A549 (cell line): Measurements from ENCODE around the gene SPATA12. TPM values are rescaled to one million over a fixed set of nuclear protein-coding genes. Genes with fewer than 3 reads are reported as not detected.

ENCODE experiments used
- ATAC-seq, 2 experiments: fragments of 200-7000 bp in 1 of 2; fragments of >200 bp in 1 of 2; cut with Nextera tagmentation in 1 of 2; cut with Tn5 transposase in 1 of 2; 3 replicates each; pipeline versions ENCODE4 v1.8.0 to v1.9.1; 2018 to 2020; ENCODE audit warnings: mild to moderate bottlenecking in 1 of 2, moderate library complexity in 1 of 2
- CTCF ChIA-PET: fragments of 300-600 bp; sonication (Branson Sonifier 250); formaldehyde crosslinking; extraction: SDS; loops from one replicate; lab custom pipeline; 2021; ENCODE audit warnings: antibody characterized with exemption, inconsistent platforms; lab: Yijun Ruan, JAX
- POLR2A ChIA-PET: fragments of 350-600 bp; formaldehyde crosslinking; extraction: SDS; loops from one replicate; lab custom pipeline; 2021; ENCODE audit warnings: antibody characterized with exemption, inconsistent platforms; lab: Yijun Ruan, JAX
- DNase-seq, 2 experiments: peaks; one replicate each; pipeline versions ENCODE4 v3.0.0 to v3.0.0-alpha.2; 2011 to 2016; ENCODE audit warnings: low read depth in 1 of 2, low spot score in 1 of 2
- FAIRE-seq: peaks from 2 replicates; lab custom pipeline; 2011; peaks lifted over from hg19 to GRCh38; lab: Jason Lieb, UNC
- H3K27ac ChIP-seq, 2 experiments: fragments of >200 bp; sonication (Bioruptor Twin); formaldehyde crosslinking; 3 replicates each; pipeline ENCODE4 v1.5.1; 2016 to 2017
- H3K4me1 ChIP-seq: fragments of >200 bp; sonication (Bioruptor Twin); formaldehyde crosslinking; 3 replicates; pipeline ENCODE4 v1.6.1; 2016
- H3K4me2 ChIP-seq: fragments of >200 bp; sonication (Bioruptor Twin); formaldehyde crosslinking; 3 replicates; pipeline ENCODE4 v1.6.1; 2016
- H3K4me3 ChIP-seq: fragments of >200 bp; sonication (Bioruptor Twin); formaldehyde crosslinking; 3 replicates; pipeline ENCODE4 v1.5.1; 2016
- H3K9me3 ChIP-seq: fragments of >200 bp; sonication (Bioruptor Twin); formaldehyde crosslinking; 3 replicates; pipeline ENCODE4 v1.6.1; 2016
- BHLHE40 ChIP-seq: IDR thresholded peaks from 2 replicates; pipeline ENCODE4 v1.6.1; 2012; ENCODE audit warnings: low read depth, low read length, inconsistent platforms
- CBX8 ChIP-seq: fragments of 200-600 bp; sonication (generic); IDR thresholded peaks from 2 replicates; pipeline ENCODE4 v1.6.1; 2016
- FOSB ChIP-seq: fragments of 250-450 bp; sonication (Bioruptor Pico); IDR thresholded peaks from 2 replicates; pipeline ENCODE4 v1.5.0; 2020; ENCODE audit warnings: mild to moderate bottlenecking, moderate library complexity
- FOXS1 ChIP-seq: fragments of 250-450 bp; sonication (Bioruptor Pico); IDR thresholded peaks from 2 replicates; pipeline ENCODE4 v1.5.0; 2020; ENCODE audit warnings: mild to moderate bottlenecking, moderate library complexity
- GATA3 ChIP-seq: IDR thresholded peaks from 2 replicates; pipeline ENCODE4 v1.6.1; 2012; ENCODE audit warnings: borderline replicate concordance
- HEYL ChIP-seq: fragments of 250-450 bp; sonication (Bioruptor Pico); IDR thresholded peaks from 2 replicates; pipeline ENCODE4 v1.8.0; 2021; ENCODE audit warnings: mild to moderate bottlenecking, moderate library complexity
- HOXA7 ChIP-seq: fragments of 250-450 bp; sonication (Bioruptor Pico); IDR thresholded peaks from 2 replicates; pipeline ENCODE4 v1.5.0; 2020; ENCODE audit warnings: mild to moderate bottlenecking, moderate library complexity
- MAFK ChIP-seq: fragments of 450-650 bp; IDR thresholded peaks from 2 replicates; pipeline ENCODE4 v1.6.1; 2014; ENCODE audit not compliant: partially characterized antibody
- MYC ChIP-seq: IDR thresholded peaks from 2 replicates; pipeline ENCODE4 v1.6.1; 2012; ENCODE audit warnings: mild to moderate bottlenecking, inconsistent platforms, low read length, improper control_type of control experiment, borderline replicate concordance
- NPAS2 ChIP-seq: fragments of 250-450 bp; sonication (Bioruptor Pico); IDR thresholded peaks from 2 replicates; pipeline ENCODE4 v1.8.0; 2022; ENCODE audit warnings: mild to moderate bottlenecking, moderate library complexity, borderline replicate concordance
- PHF8 ChIP-seq: fragments of 200-600 bp; sonication (generic); IDR thresholded peaks from 2 replicates; pipeline ENCODE4 v1.6.1; 2016; ENCODE audit warnings: low read depth, mild to moderate bottlenecking, antibody characterized with exemption, moderate library complexity, borderline replicate concordance
- POLR2AphosphoS2 ChIP-seq: conservative IDR thresholded peaks from 2 replicates; pipeline ENCODE4 v1.6.1; 2012; ENCODE audit warnings: low read length, improper control_type of control experiment, inconsistent platforms
- RNF2 ChIP-seq: fragments of 200-600 bp; sonication (generic); IDR thresholded peaks from 2 replicates; pipeline ENCODE4 v1.6.1; 2016; ENCODE audit warnings: low read depth, mild to moderate bottlenecking, antibody characterized with exemption, moderate library complexity, borderline replicate concordance
- SMC3 ChIP-seq: fragments of >200 bp; sonication (Bioruptor Twin); formaldehyde crosslinking; IDR thresholded peaks from 3 replicates; pipeline ENCODE4 v1.6.1; 2018; ENCODE audit warnings: inconsistent platforms
- TFCP2L1 ChIP-seq: fragments of 250-450 bp; sonication (Bioruptor Pico); IDR thresholded peaks from 2 replicates; pipeline ENCODE4 v1.5.0; 2021; ENCODE audit warnings: mild to moderate bottlenecking
- ZC3H11A ChIP-seq: fragments of 450-650 bp; IDR thresholded peaks from 2 replicates; pipeline ENCODE4 v1.6.1; 2014; ENCODE audit warnings: antibody characterized with exemption, mild to moderate bottlenecking
- ZNF302 ChIP-seq: fragments of 250-450 bp; sonication (Bioruptor Pico); IDR thresholded peaks from 2 replicates; pipeline ENCODE4 v1.9.0; 2021; ENCODE audit warnings: inconsistent platforms, mild to moderate bottlenecking, moderate library complexity
- WGBS: methylation state at CpG from one replicate; pipeline ENCODE4 v1.1.6; 2017; ENCODE audit errors: missing lambda C conversion rate; 5-methylcytosine and 5-hydroxymethylcytosine counted together
- polyA plus RNA-seq, 4 experiments: library from polyadenylated mRNA; depleted of rRNA in 3 of 4; stranded (reverse); fragments of >200 nt; fragmentation: RNase III in 1 of 4; extraction: RNeasy Plus Mini Kit Qiagen cat#74134 plus additional on column Dnase treatment in 1 of 4; gene quantifications; 2 replicates in 3 of 4; 3 replicates in 1 of 4; pipeline ENCODE4 v1.2.3, GENCODE V29; 2011 to 2017
- TF ChIP-seq, protein P1 (sequence below): fragments of 450-650 bp; IDR thresholded peaks from 2 replicates; pipeline ENCODE4 v1.6.1; 2014; ENCODE audit warnings: antibody characterized with exemption
- TF ChIP-seq, protein P2 (sequence below): fragments of >200 bp; sonication (Bioruptor Twin); formaldehyde crosslinking; IDR thresholded peaks from 2 replicates; pipeline ENCODE4 v1.6.1; 2016
- TF ChIP-seq, protein P3 (sequence below): IDR thresholded peaks from 2 replicates; pipeline ENCODE4 v1.6.1; 2012
- TF ChIP-seq, protein P4 (sequence below): fragments of 200-600 bp; sonication (generic); IDR thresholded peaks from 2 replicates; pipeline ENCODE4 v1.6.1; 2016; ENCODE audit warnings: antibody characterized with exemption, mild to moderate bottlenecking, moderate library complexity
- TF ChIP-seq, protein P5 (sequence below): fragments of 150-350 bp; IDR thresholded peaks from 2 replicates; pipeline ENCODE4 v1.6.1; 2014; ENCODE audit warnings: low read depth, mild to moderate bottlenecking, low read length
- TF ChIP-seq, protein P6 (sequence below): fragments of >200 bp; sonication (Bioruptor Twin); formaldehyde crosslinking; IDR thresholded peaks from 3 replicates; pipeline ENCODE4 v1.5.1; 2016

SPATA12 gene
- polyA plus RNA-seq, 2 of the 4 experiments (the other 2 are of a cell fraction), result 0.17 to 0.18 TPM

DNA sequence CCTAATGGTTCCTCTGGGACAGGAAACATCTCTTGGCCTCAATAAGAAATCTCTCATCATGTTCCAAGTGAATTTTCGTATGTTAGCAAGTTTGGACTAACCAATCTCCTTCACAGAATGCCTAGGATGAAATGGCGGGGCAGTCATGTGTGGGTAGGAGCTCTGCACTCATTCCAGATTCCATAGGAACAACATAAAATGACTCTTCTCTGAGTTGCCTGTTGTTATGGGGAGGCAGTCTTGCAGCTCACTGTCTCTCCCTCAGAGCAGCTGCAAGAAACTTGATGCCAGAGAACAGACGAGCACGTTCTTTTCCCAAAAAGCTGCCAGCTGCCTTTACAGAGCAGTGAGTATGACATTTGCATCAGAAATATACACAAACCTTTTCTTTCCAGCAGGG lies 34.1 kb downstream of the SPATA12 start:
- ChIA-PET POLR2A (no interaction called here), CTCF (interaction anchor here (2.4 kb wide), 1 partner anchor 99 kb away, joined by 16 read pairs; no protein-coding TSS in a partner anchor)
- FAIRE-seq (no peak), ATAC-seq (no peak), DNase-seq (no peak)
- Histone ChIP-seq H3K27ac (no peak overlapping the region), H3K4me2 (no peak overlapping the region), H3K4me3 (no peak overlapping the region), H3K9me3 (no peaks in the 10 kb centered on the region), H3K4me1 (no peaks in the 10 kb centered on the region)
- TF ChIP-seq GATA3, result no peak
- TF ChIP-seq ZNF302 (CRISPR knock-in tag), result no peak
- TF ChIP-seq CBX8, result no peak
- no peak for TF ChIP-seq RNF2
- TF ChIP-seq, protein P1, sequence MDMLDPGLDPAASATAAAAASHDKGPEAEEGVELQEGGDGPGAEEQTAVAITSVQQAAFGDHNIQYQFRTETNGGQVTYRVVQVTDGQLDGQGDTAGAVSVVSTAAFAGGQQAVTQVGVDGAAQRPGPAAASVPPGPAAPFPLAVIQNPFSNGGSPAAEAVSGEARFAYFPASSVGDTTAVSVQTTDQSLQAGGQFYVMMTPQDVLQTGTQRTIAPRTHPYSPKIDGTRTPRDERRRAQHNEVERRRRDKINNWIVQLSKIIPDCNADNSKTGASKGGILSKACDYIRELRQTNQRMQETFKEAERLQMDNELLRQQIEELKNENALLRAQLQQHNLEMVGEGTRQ, result no peak
- no peak for TF ChIP-seq POLR2AphosphoS2
- TF ChIP-seq, protein P2, sequence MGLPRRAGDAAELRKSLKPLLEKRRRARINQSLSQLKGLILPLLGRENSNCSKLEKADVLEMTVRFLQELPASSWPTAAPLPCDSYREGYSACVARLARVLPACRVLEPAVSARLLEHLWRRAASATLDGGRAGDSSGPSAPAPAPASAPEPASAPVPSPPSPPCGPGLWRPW, result no peak
- no peak for TF ChIP-seq NPAS2 (CRISPR knock-in tag)
- TF ChIP-seq, protein P3, sequence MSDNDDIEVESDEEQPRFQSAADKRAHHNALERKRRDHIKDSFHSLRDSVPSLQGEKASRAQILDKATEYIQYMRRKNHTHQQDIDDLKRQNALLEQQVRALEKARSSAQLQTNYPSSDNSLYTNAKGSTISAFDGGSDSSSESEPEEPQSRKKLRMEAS, result no peak
- TF ChIP-seq ZC3H11A, result no peak
- TF ChIP-seq PHF8, result no peak
- TF ChIP-seq FOSB (CRISPR knock-in tag), result no peak
- TF ChIP-seq, protein P4, sequence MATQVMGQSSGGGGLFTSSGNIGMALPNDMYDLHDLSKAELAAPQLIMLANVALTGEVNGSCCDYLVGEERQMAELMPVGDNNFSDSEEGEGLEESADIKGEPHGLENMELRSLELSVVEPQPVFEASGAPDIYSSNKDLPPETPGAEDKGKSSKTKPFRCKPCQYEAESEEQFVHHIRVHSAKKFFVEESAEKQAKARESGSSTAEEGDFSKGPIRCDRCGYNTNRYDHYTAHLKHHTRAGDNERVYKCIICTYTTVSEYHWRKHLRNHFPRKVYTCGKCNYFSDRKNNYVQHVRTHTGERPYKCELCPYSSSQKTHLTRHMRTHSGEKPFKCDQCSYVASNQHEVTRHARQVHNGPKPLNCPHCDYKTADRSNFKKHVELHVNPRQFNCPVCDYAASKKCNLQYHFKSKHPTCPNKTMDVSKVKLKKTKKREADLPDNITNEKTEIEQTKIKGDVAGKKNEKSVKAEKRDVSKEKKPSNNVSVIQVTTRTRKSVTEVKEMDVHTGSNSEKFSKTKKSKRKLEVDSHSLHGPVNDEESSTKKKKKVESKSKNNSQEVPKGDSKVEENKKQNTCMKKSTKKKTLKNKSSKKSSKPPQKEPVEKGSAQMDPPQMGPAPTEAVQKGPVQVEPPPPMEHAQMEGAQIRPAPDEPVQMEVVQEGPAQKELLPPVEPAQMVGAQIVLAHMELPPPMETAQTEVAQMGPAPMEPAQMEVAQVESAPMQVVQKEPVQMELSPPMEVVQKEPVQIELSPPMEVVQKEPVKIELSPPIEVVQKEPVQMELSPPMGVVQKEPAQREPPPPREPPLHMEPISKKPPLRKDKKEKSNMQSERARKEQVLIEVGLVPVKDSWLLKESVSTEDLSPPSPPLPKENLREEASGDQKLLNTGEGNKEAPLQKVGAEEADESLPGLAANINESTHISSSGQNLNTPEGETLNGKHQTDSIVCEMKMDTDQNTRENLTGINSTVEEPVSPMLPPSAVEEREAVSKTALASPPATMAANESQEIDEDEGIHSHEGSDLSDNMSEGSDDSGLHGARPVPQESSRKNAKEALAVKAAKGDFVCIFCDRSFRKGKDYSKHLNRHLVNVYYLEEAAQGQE, result no peak
- TF ChIP-seq FOXS1 (CRISPR knock-in tag), result no peak
- TF ChIP-seq, protein P5, sequence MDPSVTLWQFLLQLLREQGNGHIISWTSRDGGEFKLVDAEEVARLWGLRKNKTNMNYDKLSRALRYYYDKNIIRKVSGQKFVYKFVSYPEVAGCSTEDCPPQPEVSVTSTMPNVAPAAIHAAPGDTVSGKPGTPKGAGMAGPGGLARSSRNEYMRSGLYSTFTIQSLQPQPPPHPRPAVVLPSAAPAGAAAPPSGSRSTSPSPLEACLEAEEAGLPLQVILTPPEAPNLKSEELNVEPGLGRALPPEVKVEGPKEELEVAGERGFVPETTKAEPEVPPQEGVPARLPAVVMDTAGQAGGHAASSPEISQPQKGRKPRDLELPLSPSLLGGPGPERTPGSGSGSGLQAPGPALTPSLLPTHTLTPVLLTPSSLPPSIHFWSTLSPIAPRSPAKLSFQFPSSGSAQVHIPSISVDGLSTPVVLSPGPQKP, result no peak
- TF ChIP-seq SMC3, result no peak
- TF ChIP-seq, protein P6, sequence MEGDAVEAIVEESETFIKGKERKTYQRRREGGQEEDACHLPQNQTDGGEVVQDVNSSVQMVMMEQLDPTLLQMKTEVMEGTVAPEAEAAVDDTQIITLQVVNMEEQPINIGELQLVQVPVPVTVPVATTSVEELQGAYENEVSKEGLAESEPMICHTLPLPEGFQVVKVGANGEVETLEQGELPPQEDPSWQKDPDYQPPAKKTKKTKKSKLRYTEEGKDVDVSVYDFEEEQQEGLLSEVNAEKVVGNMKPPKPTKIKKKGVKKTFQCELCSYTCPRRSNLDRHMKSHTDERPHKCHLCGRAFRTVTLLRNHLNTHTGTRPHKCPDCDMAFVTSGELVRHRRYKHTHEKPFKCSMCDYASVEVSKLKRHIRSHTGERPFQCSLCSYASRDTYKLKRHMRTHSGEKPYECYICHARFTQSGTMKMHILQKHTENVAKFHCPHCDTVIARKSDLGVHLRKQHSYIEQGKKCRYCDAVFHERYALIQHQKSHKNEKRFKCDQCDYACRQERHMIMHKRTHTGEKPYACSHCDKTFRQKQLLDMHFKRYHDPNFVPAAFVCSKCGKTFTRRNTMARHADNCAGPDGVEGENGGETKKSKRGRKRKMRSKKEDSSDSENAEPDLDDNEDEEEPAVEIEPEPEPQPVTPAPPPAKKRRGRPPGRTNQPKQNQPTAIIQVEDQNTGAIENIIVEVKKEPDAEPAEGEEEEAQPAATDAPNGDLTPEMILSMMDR, result no peak
- TF ChIP-seq BHLHE40, result no peak
- TF ChIP-seq MAFK, result no peak
- no peak for TF ChIP-seq HEYL (CRISPR knock-in tag)
- WGBS, result 85% methylated on average over 4 of the region's 4 CpGs

DNA sequence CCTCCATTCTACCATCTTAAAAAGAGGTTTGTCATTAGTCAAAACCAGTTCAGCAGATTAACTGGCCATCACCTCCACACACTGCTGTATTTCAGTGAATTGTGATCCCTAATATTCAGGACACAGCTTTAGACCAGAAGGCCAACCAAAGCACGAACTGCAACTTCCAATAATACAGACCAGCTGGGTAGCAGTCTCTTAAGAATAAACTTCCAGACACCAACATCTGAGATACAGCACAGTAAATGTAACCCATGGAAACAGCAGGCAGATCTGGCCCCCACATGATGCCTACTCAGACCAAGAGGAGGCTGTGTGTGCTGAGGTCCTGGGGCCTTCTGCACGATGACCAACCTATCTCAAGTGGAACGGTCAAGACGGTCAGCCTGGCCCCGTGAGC lies 34.9 kb downstream of the SPATA12 start:
- Histone ChIP-seq H3K9me3 (no peaks in the 10 kb centered on the region), H3K4me1 (no peaks in the 10 kb centered on the region), H3K4me2 (no peak overlapping the region), H3K27ac (no peak overlapping the region), H3K4me3 (no peak overlapping the region)
- ATAC-seq (no peak), DNase-seq (no peak), FAIRE-seq (no peak)
- ChIA-PET POLR2A (no interaction called here), CTCF (interaction anchor here (2.4 kb wide), 1 partner anchor 100 kb away, joined by 16 read pairs; no protein-coding TSS in a partner anchor)
- WGBS, result 87% methylated on average over 5 of the region's 5 CpGs
- no peak for TF ChIP-seq TFCP2L1 (CRISPR knock-in tag)
- TF ChIP-seq HOXA7, result no peak
- TF ChIP-seq GATA3, result no peak
- TF ChIP-seq MYC, result no peak
- no peak for TF ChIP-seq ZC3H11A
